Transverse colon (tissue), 4 donors: ENCODE measurements around the gene ANKRD34A. TPM values are rescaled to one million over a fixed set of nuclear protein-coding genes. Genes with fewer than 3 reads are reported as not detected.
A peak's percentile ranks its signal among the peaks of the same experiment; 100 is the strongest.

ENCODE experiments used
- DNase-seq: peaks from one replicate; pipeline ENCODE4 v3.0.0-alpha.2; 2019
- H3K27ac ChIP-seq, 4 donors: fragments of 200-600 bp; sonication (generic); 2 replicates each; pipeline ENCODE4 v1.5.1; 2016 to 2018; ENCODE audit warnings: inconsistent platforms in 4 of 4
- H3K27me3 ChIP-seq: fragments of 200-600 bp; sonication (generic); 2 replicates; pipeline ENCODE4 v1.5.1; 2017; ENCODE audit warnings: inconsistent platforms
- H3K36me3 ChIP-seq, 4 donors: fragments of 200-600 bp; sonication (generic); 2 replicates each; pipeline ENCODE4 v1.5.1; 2017 to 2019; ENCODE audit warnings: inconsistent platforms in 4 of 4
- H3K4me1 ChIP-seq, 4 donors: fragments of 200-600 bp; sonication (generic); 2 replicates each; pipeline ENCODE4 v1.5.1; 2017 to 2020; ENCODE audit warnings: inconsistent platforms in 4 of 4
- H3K4me3 ChIP-seq, 4 donors: fragments of 200-600 bp; sonication (generic); 1 replicate in 1 of 4; 2 replicates in 3 of 4; pipeline versions ENCODE4 v1.5.1 to v1.6.1; 2017 to 2019; ENCODE audit warnings: inconsistent platforms in 4 of 4
- H3K9me3 ChIP-seq, 2 donors: fragments of 200-600 bp; sonication (generic); 2 replicates each; pipeline ENCODE4 v1.5.1; 2017 to 2019; ENCODE audit warnings: inconsistent platforms in 2 of 2
- CTCF ChIP-seq, 5 experiments: fragments of 200-600 bp in 3 of 5; fragments of 450-650 bp in 2 of 5; sonication (generic) in 3 of 5; IDR thresholded peaks; 1 replicate in 2 of 5; 2 replicates in 3 of 5; pipeline ENCODE4 v1.5.1; 2016 to 2017; ENCODE audit warnings: antibody characterized with exemption in 5 of 5, inconsistent platforms in 3 of 5, mild to moderate bottlenecking in 2 of 5, moderate library complexity in 1 of 5
- EP300 ChIP-seq: sonication (generic); formaldehyde crosslinking; IDR thresholded peaks from one replicate; pipeline ENCODE4 v1.6.1; 2017; ENCODE audit warnings: antibody characterized with exemption, low read depth
- POLR2A ChIP-seq: fragments of 450-650 bp; IDR thresholded peaks from one replicate; pipeline ENCODE4 v1.6.1; 2016; ENCODE audit warnings: antibody characterized with exemption, mild to moderate bottlenecking, moderate library complexity
- POLR2AphosphoS5 ChIP-seq, 3 donors: sonication (generic); formaldehyde crosslinking; IDR thresholded peaks; one replicate each; pipeline ENCODE4 v1.6.1; 2016; ENCODE audit warnings: antibody characterized with exemption in 3 of 3
- WGBS, 2 donors: methylation state at CpG; one replicate each; pipeline ENCODE4 v1.1.5; 2018; ENCODE audit warnings: low coverage in 1 of 2; 5-methylcytosine and 5-hydroxymethylcytosine counted together
- in situ Hi-C, 4 donors: fragments of 200-750 bp; cut with MboI; loops; one replicate each; pipeline versions ENCODE4 v1.15.0 to v1.15.1; 2017; ENCODE audit warnings: low sequenced_read_pairs in 3 of 4, low pct_ligation_motif_present in 1 of 4, low pct_unique_long_range_greater_than_20kb in 1 of 4
- intact Hi-C: fragments of 100-400 bp; cut with DNase I; formaldehyde crosslinking; loops from one replicate; pipeline ENCODE4 v1.15.1; 2023; ENCODE audit warnings: low total_unique reads
- total RNA-seq, 4 donors: library from RNA; depleted of rRNA; stranded (reverse); fragments of >200 nt; gene quantifications; one replicate each; pipeline ENCODE4 v1.1.0, GENCODE V29; 2016

ANKRD34A gene
- total RNA-seq, 4 donors from 2014 or later = 0.41 to 4.1 (median 0.64) TPM; not detected in 1

- intact Hi-C loops (no loop called here), in situ Hi-C loops (loop anchor here in 1 of 4 donors (10.0 kb wide), 1 partner anchor 52 kb away; the partner anchor contains the start of gene HJV)
- Histone ChIP-seq H3K4me1 (peaks cover 0 to 5% (median under 1%) of the 10 kb centered on the region in 4 donors), H3K27ac (no peak overlapping the region), H3K4me3 (no peak overlapping the region), H3K27me3 (no peaks in the 10 kb centered on the region), H3K36me3 (no peaks in the 10 kb centered on the region), H3K9me3 (no peaks in the 10 kb centered on the region)
- DNase-seq = no peak
- whole genome bisulfite sequencing, 2 donors = 77% methylated on average over 7 of the region's 7 CpGs; no CpG with 5 or more reads in 1 of the 2 donors
- TF ChIP-seq POLR2AphosphoS5 (IDR thresholded peaks at IDR 0.05) = no peak
- TF ChIP-seq EP300 = no peak
- TF ChIP-seq POLR2A = no peak
- TF ChIP-seq CTCF (IDR thresholded peaks at IDR 0.05) = no peak
Measured at GRCh38 chr1:145972580-145972979, 8.2 kb upstream of the ANKRD34A start.

GRCh38 chr1:145967288-145967687 lies 2.9 kb upstream of the ANKRD34A start:
- Histone ChIP-seq H3K27me3 (peaks cover 1% of the 10 kb centered on the region), H3K9me3 (peaks cover 0 to 4% of the 10 kb centered on the region in 2 donors), H3K4me3 (no peak overlapping the region), H3K27ac (no peak overlapping the region), H3K4me1 (peaks cover 13 to 28% (median 22%) of the 10 kb centered on the region in 4 donors), H3K36me3 (no peaks in the 10 kb centered on the region)
- in situ Hi-C loops = no loop called here
- WGBS, 2 donors = 92 to 98% methylated on average over 2 of the region's 2 CpGs
- DNase-seq = no peak
- TF ChIP-seq POLR2A (no peak), CTCF (IDR thresholded peaks at IDR 0.05) (no peak), POLR2AphosphoS5 (IDR thresholded peaks at IDR 0.05) (no peak), EP300 (no peak)
- intact Hi-C loops = no loop called here

- 0 to 2% methylated on average over 5 of the region's 5 CpGs for WGBS, 2 donors
- Histone ChIP-seq H3K9me3 (peaks cover 0 to 4% of the 10 kb centered on the region in 2 donors), H3K27me3 (peaks cover 22% of the 10 kb centered on the region), H3K27ac (peak overlapping the region; percentile 87 to 95 (median 90)), H3K4me3 (peak overlapping the region; percentile 39 to 76 (median 50)), H3K4me1 (peaks cover 19 to 48% (median 41%) of the 10 kb centered on the region in 4 donors), H3K36me3 (no peaks in the 10 kb centered on the region)
- no peak for TF ChIP-seq CTCF (IDR thresholded peaks at IDR 0.05)
- no peak for TF ChIP-seq POLR2AphosphoS5 (IDR thresholded peaks at IDR 0.05)
- TF ChIP-seq EP300 = no peak
- TF ChIP-seq POLR2A = no peak
- in situ Hi-C loops = no loop called here
- no peak for DNase-seq
- intact Hi-C loops = no loop called here
Measured at GRCh38 chr1:145965119-145965744, 857 bp upstream of the ANKRD34A start.

- peak overlapping the region in 3 of 4 donors; percentile 39 to 76 (median 58) for H3K4me3 ChIP-seq
- in situ Hi-C loops = no loop called here
- WGBS, 2 donors = 16 to 29% methylated on average over 5 of the region's 5 CpGs
Measured at GRCh38 chr1:145963265-145964019, 933 bp downstream of the ANKRD34A start.

More at GRCh38 chr1:145963265-145964019, 933 bp downstream of the ANKRD34A start:
- intact Hi-C loops = no loop called here
- Histone ChIP-seq H3K9me3 (peaks cover 0 to 4% of the 10 kb centered on the region in 2 donors), H3K27ac (peak overlapping the region; percentile 87 to 95 (median 90)), H3K4me1 (peaks cover 21 to 58% (median 45%) of the 10 kb centered on the region in 4 donors), H3K27me3 (peaks cover 36% of the 10 kb centered on the region), H3K36me3 (no peaks in the 10 kb centered on the region)
- no peak for TF ChIP-seq POLR2A
- no peak for TF ChIP-seq EP300
- no peak for TF ChIP-seq CTCF (IDR thresholded peaks at IDR 0.05)
- TF ChIP-seq POLR2AphosphoS5 (IDR thresholded peaks at IDR 0.05) = no peak
- DNase-seq = no peak
